Neural cell (in vitro differentiated cells): ENCODE data around the gene UMODL1. TPM values are rescaled to one million over a fixed set of nuclear protein-coding genes. Genes with fewer than 3 reads are reported as not detected.

ENCODE experiments used
- H2AFZ ChIP-seq: fragments of 200-600, 300-800 bp; sonication (generic), shearing (Covaris generic); 2 replicates; pipeline ENCODE4 v1.6.0; 2014; ENCODE audit warnings: low read depth, mild to moderate bottlenecking, antibody characterized with exemption, low read length, moderate library complexity
- H3F3A ChIP-seq: fragments of 200-600 bp; shearing (Covaris generic); 2 replicates; pipeline ENCODE4 v1.6.1; 2016; ENCODE audit warnings: mild to moderate bottlenecking, moderate library complexity, mixed read lengths, antibody characterized with exemption, low read length; ENCODE audit not compliant: insufficient read depth, poor library complexity, severe bottlenecking
- H3K27ac ChIP-seq: fragments of 200-600, 300-800 bp; sonication (generic), shearing (Covaris generic); 2 replicates; pipeline ENCODE4 v1.5.1; 2014; ENCODE audit warnings: mild to moderate bottlenecking, low read length, moderate library complexity
- H3K27me3 ChIP-seq: fragments of 300-800, 200-600 bp; sonication (generic), shearing (Covaris generic); 2 replicates; pipeline ENCODE4 v1.6.0; 2014; ENCODE audit warnings: mild to moderate bottlenecking, low read depth, low read length, moderate library complexity; ENCODE audit not compliant: insufficient read depth
- H3K36me3 ChIP-seq: fragments of 300-800, 200-600 bp; sonication (generic), shearing (Covaris generic); 2 replicates; pipeline ENCODE4 v1.5.1; 2014; ENCODE audit warnings: mild to moderate bottlenecking, antibody characterized with exemption, low read length, moderate library complexity; ENCODE audit not compliant: insufficient read depth
- H3K4me2 ChIP-seq: fragments of 300-800, 200-600 bp; sonication (generic), shearing (Covaris generic); 2 replicates; pipeline ENCODE4 v1.6.0; 2014; ENCODE audit warnings: mild to moderate bottlenecking, low read length
- H3K4me3 ChIP-seq: fragments of 300-800, 200-600 bp; sonication (generic), shearing (Covaris generic); 2 replicates; pipeline ENCODE4 v1.5.1; 2014; ENCODE audit warnings: mild to moderate bottlenecking, low read length, moderate library complexity
- H3K79me2 ChIP-seq: fragments of 200-600 bp; shearing (Covaris generic); replicated peaks from 2 replicates; pipeline ENCODE4 v1.6.0; 2014; ENCODE audit warnings: mild to moderate bottlenecking, low read length, moderate library complexity; ENCODE audit not compliant: insufficient read depth
- H3K9ac ChIP-seq: fragments of 300-800, 200-600 bp; sonication (generic), shearing (Covaris generic); 2 replicates; pipeline ENCODE4 v1.6.1; 2016; ENCODE audit warnings: mild to moderate bottlenecking, low read length, mixed read lengths
- H3K9me2 ChIP-seq: fragments of 200-600 bp; shearing (Covaris generic); 2 replicates; pipeline ENCODE4 v1.6.1; 2016; ENCODE audit warnings: mild to moderate bottlenecking, low read length, mixed read lengths; ENCODE audit not compliant: insufficient read depth
- H3K9me3 ChIP-seq: fragments of 200-600, 300-800 bp; sonication (generic), shearing (Covaris generic); 2 replicates; pipeline ENCODE4 v1.6.1; 2016; ENCODE audit warnings: mild to moderate bottlenecking, mixed run types, low read length, moderate library complexity, mixed read lengths
- H4K20me1 ChIP-seq: fragments of 200-600 bp; shearing (Covaris generic); 2 replicates; pipeline ENCODE4 v1.6.1; 2016; ENCODE audit warnings: mild to moderate bottlenecking, mixed run types; ENCODE audit not compliant: insufficient read depth
- EP300 ChIP-seq: fragments of 450-650 bp; conservative IDR thresholded peaks from 2 replicates; pipeline ENCODE4 v1.6.1; 2014; ENCODE audit warnings: antibody characterized with exemption, mild to moderate bottlenecking, moderate library complexity; ENCODE audit not compliant: poor library complexity, severe bottlenecking
- EZH2 ChIP-seq: fragments of 200-600, 300-800 bp; shearing (Covaris generic), sonication (generic); IDR thresholded peaks from 2 replicates; pipeline ENCODE4 v1.6.1; 2014; ENCODE audit warnings: antibody characterized with exemption, low read length, borderline replicate concordance, mild to moderate bottlenecking; ENCODE audit not compliant: insufficient read depth, poor library complexity, severe bottlenecking
- MXI1 ChIP-seq: fragments of 450-650 bp; conservative IDR thresholded peaks from 2 replicates; pipeline ENCODE4 v1.6.1; 2014; ENCODE audit warnings: antibody characterized with exemption, mild to moderate bottlenecking; ENCODE audit not compliant: poor library complexity, severe bottlenecking
- POLR2AphosphoS5 ChIP-seq: IDR thresholded peaks from 2 replicates; pipeline ENCODE4 v1.6.1; 2012
- RAD21 ChIP-seq: fragments of 450-650 bp; conservative IDR thresholded peaks from 2 replicates; pipeline ENCODE4 v1.6.1; 2014; ENCODE audit warnings: antibody characterized with exemption, mild to moderate bottlenecking, moderate library complexity
- SMC3 ChIP-seq: fragments of 450-650 bp; conservative IDR thresholded peaks from 2 replicates; pipeline ENCODE4 v1.6.1; 2014; ENCODE audit warnings: antibody characterized with exemption, mild to moderate bottlenecking, moderate library complexity; ENCODE audit not compliant: poor library complexity
- TAF1 ChIP-seq: IDR thresholded peaks from 2 replicates; pipeline ENCODE4 v1.6.1; 2012; ENCODE audit warnings: low read depth
- polyA plus RNA-seq: library from polyadenylated mRNA; depleted of rRNA; stranded (reverse); fragments of >200 nt; gene quantifications from 2 replicates; pipeline ENCODE4 v1.2.3, GENCODE V29; 2014
- TF ChIP-seq, protein P1 (sequence below): fragments of 450-650 bp; IDR thresholded peaks from 2 replicates; pipeline ENCODE4 v1.5.1; 2014; ENCODE audit warnings: antibody characterized with exemption, mild to moderate bottlenecking, moderate library complexity; ENCODE audit not compliant: poor library complexity, severe bottlenecking
- TF ChIP-seq, protein P2 (sequence below): IDR thresholded peaks from 2 replicates; pipeline ENCODE4 v1.6.1; 2012; ENCODE audit warnings: borderline replicate concordance

Gene UMODL1
- polyA plus RNA-seq, 1 donor from 2014 or later, result 0.11 TPM

DNA sequence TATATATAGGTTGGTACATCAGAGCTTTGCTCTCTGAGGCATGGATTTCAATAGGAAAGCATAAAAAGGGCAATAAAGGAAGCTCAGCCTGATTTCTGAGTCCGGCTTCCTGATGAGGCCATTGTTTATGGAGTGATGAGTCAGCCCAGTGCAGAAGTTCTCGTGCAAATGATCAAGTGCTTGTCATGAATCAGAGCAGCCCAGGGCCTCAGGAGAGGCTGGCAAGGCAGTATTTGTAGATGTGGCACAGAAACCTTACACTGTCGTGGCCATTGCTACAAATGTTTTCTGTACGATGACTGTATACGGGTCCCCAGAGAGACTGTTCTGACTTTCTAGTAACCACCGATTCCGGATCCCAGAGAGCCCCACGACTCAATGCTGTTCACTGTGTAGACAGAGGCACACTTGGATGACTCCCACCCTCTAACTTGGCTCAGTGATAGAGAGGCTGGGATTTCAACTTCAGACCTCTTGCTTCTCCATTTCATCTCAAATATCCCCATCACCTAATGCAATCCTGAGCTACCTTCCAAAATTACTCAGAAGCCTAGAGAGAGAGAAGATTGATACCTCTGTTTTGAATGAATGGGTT, 26.8 kb downstream of the UMODL1 start:
- no peaks in the 10 kb centered on the region for H3K9me2 ChIP-seq
- no peak overlapping the region for H3K27ac ChIP-seq
- TF ChIP-seq TAF1, result no peak
- no peak for TF ChIP-seq MXI1
- TF ChIP-seq, protein P1, sequence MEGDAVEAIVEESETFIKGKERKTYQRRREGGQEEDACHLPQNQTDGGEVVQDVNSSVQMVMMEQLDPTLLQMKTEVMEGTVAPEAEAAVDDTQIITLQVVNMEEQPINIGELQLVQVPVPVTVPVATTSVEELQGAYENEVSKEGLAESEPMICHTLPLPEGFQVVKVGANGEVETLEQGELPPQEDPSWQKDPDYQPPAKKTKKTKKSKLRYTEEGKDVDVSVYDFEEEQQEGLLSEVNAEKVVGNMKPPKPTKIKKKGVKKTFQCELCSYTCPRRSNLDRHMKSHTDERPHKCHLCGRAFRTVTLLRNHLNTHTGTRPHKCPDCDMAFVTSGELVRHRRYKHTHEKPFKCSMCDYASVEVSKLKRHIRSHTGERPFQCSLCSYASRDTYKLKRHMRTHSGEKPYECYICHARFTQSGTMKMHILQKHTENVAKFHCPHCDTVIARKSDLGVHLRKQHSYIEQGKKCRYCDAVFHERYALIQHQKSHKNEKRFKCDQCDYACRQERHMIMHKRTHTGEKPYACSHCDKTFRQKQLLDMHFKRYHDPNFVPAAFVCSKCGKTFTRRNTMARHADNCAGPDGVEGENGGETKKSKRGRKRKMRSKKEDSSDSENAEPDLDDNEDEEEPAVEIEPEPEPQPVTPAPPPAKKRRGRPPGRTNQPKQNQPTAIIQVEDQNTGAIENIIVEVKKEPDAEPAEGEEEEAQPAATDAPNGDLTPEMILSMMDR, result no peak
- no peak for TF ChIP-seq POLR2AphosphoS5
- TF ChIP-seq SMC3, result no peak
- TF ChIP-seq RAD21, result no peak
- TF ChIP-seq, protein P2, sequence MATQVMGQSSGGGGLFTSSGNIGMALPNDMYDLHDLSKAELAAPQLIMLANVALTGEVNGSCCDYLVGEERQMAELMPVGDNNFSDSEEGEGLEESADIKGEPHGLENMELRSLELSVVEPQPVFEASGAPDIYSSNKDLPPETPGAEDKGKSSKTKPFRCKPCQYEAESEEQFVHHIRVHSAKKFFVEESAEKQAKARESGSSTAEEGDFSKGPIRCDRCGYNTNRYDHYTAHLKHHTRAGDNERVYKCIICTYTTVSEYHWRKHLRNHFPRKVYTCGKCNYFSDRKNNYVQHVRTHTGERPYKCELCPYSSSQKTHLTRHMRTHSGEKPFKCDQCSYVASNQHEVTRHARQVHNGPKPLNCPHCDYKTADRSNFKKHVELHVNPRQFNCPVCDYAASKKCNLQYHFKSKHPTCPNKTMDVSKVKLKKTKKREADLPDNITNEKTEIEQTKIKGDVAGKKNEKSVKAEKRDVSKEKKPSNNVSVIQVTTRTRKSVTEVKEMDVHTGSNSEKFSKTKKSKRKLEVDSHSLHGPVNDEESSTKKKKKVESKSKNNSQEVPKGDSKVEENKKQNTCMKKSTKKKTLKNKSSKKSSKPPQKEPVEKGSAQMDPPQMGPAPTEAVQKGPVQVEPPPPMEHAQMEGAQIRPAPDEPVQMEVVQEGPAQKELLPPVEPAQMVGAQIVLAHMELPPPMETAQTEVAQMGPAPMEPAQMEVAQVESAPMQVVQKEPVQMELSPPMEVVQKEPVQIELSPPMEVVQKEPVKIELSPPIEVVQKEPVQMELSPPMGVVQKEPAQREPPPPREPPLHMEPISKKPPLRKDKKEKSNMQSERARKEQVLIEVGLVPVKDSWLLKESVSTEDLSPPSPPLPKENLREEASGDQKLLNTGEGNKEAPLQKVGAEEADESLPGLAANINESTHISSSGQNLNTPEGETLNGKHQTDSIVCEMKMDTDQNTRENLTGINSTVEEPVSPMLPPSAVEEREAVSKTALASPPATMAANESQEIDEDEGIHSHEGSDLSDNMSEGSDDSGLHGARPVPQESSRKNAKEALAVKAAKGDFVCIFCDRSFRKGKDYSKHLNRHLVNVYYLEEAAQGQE, result no peak
- TF ChIP-seq EP300, result no peak
- no peak for TF ChIP-seq EZH2
- no peaks in the 10 kb centered on the region for H3F3A ChIP-seq
- H4K20me1 ChIP-seq, result no peaks in the 10 kb centered on the region
- no peak overlapping the region for H3K9ac ChIP-seq
- no peak overlapping the region for H2AFZ ChIP-seq
- H3K4me2 ChIP-seq, result no peak overlapping the region
- no peaks in the 10 kb centered on the region for H3K79me2 ChIP-seq
- H3K27me3 ChIP-seq, result no peaks in the 10 kb centered on the region
- no peak overlapping the region for H3K4me3 ChIP-seq
- H3K36me3 ChIP-seq, result no peaks in the 10 kb centered on the region
- peaks cover 3% of the 10 kb centered on the region for H3K9me3 ChIP-seq

DNA sequence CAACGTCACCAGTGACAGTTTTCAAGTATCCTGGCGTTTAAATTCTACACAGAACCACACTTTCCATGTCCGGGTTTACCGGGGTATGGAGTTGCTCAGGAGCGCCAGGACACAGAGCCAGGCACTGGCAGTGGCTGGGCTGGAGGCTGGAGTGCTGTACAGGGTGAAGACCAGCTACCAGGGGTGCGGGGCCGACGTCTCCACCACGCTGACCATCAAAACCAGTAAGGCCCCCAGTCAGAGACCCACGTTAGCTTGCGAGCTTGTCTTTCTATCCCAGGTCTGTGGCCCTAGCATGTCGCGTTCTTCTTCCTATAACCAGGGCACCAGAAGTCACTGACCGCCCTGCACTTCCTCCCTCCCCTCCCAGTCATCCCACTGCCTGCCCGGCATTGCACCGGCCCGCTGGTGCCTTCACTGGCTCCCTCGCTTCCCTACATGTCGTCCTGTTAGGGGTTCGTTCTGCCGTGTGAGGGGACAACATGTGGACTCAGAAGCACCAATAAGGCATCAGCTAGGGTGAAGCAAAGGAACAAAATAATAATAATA, 27.9 kb downstream of the UMODL1 start:
- H3K4me2 ChIP-seq, result no peak overlapping the region
- H3K27ac ChIP-seq, result no peak overlapping the region
- H3K79me2 ChIP-seq, result no peaks in the 10 kb centered on the region
- TF ChIP-seq TAF1 (no peak), POLR2AphosphoS5 (no peak), MXI1 (no peak), EP300 (no peak), RAD21 (no peak), SMC3 (no peak), EZH2 (no peak)
- TF ChIP-seq, protein P2, result no peak
- TF ChIP-seq, protein P1, result no peak
- no peaks in the 10 kb centered on the region for H3K27me3 ChIP-seq
- H3K9me2 ChIP-seq, result no peaks in the 10 kb centered on the region
- no peaks in the 10 kb centered on the region for H4K20me1 ChIP-seq
- no peaks in the 10 kb centered on the region for H3F3A ChIP-seq
- H3K9me3 ChIP-seq, result peaks cover 3% of the 10 kb centered on the region
- H2AFZ ChIP-seq, result no peak overlapping the region
- H3K36me3 ChIP-seq, result no peaks in the 10 kb centered on the region
- H3K4me3 ChIP-seq, result no peak overlapping the region
- H3K9ac ChIP-seq, result no peak overlapping the region
